SU-DHL-6 (cell line): ENCODE results near the gene WWOX.

Experiments used
- CTCF ChIP-seq: fragments of 200-600 bp; sonication (generic); IDR thresholded peaks from one replicate; pipeline ENCODE4 v1.5.1; 2017; ENCODE audit warnings: antibody characterized with exemption, mild to moderate bottlenecking, low read length, moderate library complexity; ENCODE audit not compliant: insufficient read depth, poor library complexity, severe bottlenecking
- EZH2phosphoT487 ChIP-seq: fragments of 200-600 bp; sonication (generic), shearing (Covaris generic); conservative IDR thresholded peaks from 2 replicates; pipeline ENCODE4 v1.6.1; 2018; ENCODE audit warnings: mild to moderate bottlenecking, antibody characterized with exemption, low read length, moderate library complexity, mixed read lengths

- TF ChIP-seq CTCF (no peak), EZH2phosphoT487 (no peak)
Observed at GRCh38 chr16:78844682-78845081, 745.2 kb downstream of the WWOX start.
